Cardiac muscle cell (in vitro differentiated cells and primary cell): ENCODE data around the gene DHFR2. TPM values are rescaled to one million over a fixed set of nuclear protein-coding genes. Genes with fewer than 3 reads are reported as not detected.
"Not testable (repeated sequence)": the region's sequence is repeated elsewhere in the genome, so short reads cannot be mapped to it uniquely, and the experiment has no call there.

ENCODE experiments used
- DNase-seq, 2 donors: peaks; one replicate each; pipeline versions ENCODE4 v3.0.0 to v3.0.0-alpha.2; 2010 to 2017; ENCODE audit warnings: low read depth in 1 of 2, low spot score in 1 of 2
- H3K27ac ChIP-seq: fragments of 200-600 bp; sonication (generic); 2 replicates; pipeline ENCODE4 v1.5.1; 2016
- H3K27me3 ChIP-seq: fragments of 200-600 bp; sonication (generic); 2 replicates; pipeline ENCODE4 v1.6.0; 2016; ENCODE audit warnings: control low read depth
- H3K36me3 ChIP-seq: fragments of 200-600 bp; sonication (generic); 2 replicates; pipeline ENCODE4 v1.5.1; 2016; ENCODE audit warnings: control low read depth
- H3K4me1 ChIP-seq: fragments of 200-600 bp; sonication (generic); 2 replicates; pipeline ENCODE4 v1.8.1; 2017; ENCODE audit warnings: low read depth, mild to moderate bottlenecking, mixed run types
- H3K4me3 ChIP-seq: fragments of 200-600 bp; sonication (generic); 2 replicates; pipeline ENCODE4 v1.5.1; 2016; ENCODE audit warnings: mild to moderate bottlenecking
- H3K9me3 ChIP-seq: fragments of 200-600 bp; sonication (generic); 2 replicates; pipeline ENCODE4 v1.5.1; 2017; ENCODE audit warnings: low read depth, mild to moderate bottlenecking, control low read depth
- polyA plus RNA-seq: library from polyadenylated mRNA; unstranded; fragments of >200 nt; fragmentation: Nextera tagmentation; extraction: Ambion mirVana; gene quantifications from 2 replicates; pipeline ENCODE4 v1.2.1, GENCODE V29; 2016
- total RNA-seq: library from RNA; depleted of rRNA; stranded (reverse); fragments of >200 nt; gene quantifications from 2 replicates; pipeline ENCODE4 v1.2.3, GENCODE V29; 2016
- TF ChIP-seq, protein P1 (sequence below): IDR thresholded peaks from 2 replicates; pipeline ENCODE4 v1.5.1; 2012; ENCODE audit warnings: low read depth, mild to moderate bottlenecking, low read length

DHFR2 gene
- total RNA-seq = 1.5 and 1.7 TPM in 2 replicates
- 3.1 and 3.4 TPM in 2 replicates for polyA plus RNA-seq

DNA sequence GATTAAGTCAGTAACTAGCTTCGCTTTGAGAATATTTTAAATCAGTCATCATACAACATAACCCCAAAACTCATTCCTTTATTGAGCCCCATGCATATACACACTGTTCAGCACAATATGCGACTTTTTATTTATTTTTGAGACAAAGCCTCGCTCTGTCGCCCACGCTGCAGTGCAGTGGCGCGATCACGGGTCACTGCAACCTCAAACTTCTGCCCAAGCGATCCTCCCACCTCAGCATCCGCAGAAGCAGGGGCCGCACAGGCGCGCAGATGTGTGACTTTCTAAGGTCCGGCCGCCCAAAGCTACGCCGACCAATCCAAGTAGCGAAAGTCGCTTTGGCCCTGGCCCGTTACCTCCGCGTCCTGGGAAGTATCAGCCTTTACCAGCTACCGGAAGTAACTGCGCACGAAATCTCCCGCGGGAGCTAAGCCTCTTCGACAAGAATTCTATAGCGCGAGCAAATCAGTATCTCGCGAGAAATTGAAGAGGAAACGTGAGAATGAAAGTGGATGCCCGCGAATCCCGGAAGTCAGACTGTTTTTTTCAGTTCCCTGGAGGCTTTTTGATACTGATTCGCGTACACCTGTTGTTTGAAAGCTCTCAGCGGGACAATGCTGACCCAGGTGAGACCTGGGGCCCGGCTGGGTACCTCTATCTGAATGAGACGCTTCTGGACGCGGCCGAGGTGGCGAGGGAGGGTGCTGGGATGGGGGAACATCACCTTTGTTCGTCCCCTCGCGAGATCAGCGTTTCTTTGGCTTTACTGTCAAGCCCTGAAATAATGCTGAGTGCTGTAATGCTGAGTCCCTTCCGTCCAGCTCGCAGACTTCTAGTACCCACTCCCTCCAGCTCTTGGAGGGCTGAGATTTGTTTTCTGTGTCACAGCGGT, at the start of gene DHFR2, which contains the start of gene NSUN3:
Gene DHFR2, minus strand, starts transcription at position 404 of the 892 bp plus-strand sequence. CDS start 1,405 bp downstream, outside the sequence.
Gene NSUN3, plus strand, starts transcription at position 549 of the 892 bp plus-strand sequence. Its CDS starts 66 bp downstream, at position 615.
- H3K9me3 ChIP-seq = no peaks in the 10 kb centered on the region
- H3K27ac ChIP-seq = peak within 1 kb of the TSS; percentile 94
- peak within 1 kb of the TSS; percentile 88 for H3K4me3 ChIP-seq
- TF ChIP-seq, protein P1, sequence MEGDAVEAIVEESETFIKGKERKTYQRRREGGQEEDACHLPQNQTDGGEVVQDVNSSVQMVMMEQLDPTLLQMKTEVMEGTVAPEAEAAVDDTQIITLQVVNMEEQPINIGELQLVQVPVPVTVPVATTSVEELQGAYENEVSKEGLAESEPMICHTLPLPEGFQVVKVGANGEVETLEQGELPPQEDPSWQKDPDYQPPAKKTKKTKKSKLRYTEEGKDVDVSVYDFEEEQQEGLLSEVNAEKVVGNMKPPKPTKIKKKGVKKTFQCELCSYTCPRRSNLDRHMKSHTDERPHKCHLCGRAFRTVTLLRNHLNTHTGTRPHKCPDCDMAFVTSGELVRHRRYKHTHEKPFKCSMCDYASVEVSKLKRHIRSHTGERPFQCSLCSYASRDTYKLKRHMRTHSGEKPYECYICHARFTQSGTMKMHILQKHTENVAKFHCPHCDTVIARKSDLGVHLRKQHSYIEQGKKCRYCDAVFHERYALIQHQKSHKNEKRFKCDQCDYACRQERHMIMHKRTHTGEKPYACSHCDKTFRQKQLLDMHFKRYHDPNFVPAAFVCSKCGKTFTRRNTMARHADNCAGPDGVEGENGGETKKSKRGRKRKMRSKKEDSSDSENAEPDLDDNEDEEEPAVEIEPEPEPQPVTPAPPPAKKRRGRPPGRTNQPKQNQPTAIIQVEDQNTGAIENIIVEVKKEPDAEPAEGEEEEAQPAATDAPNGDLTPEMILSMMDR = no peak
- DNase-seq = peak; percentile 98 to 99
- H3K36me3 ChIP-seq = no peaks in the 10 kb centered on the region
- peaks cover 12% of the 10 kb centered on the region for H3K4me1 ChIP-seq
- H3K27me3 ChIP-seq = no peaks in the 10 kb centered on the region

DNA sequence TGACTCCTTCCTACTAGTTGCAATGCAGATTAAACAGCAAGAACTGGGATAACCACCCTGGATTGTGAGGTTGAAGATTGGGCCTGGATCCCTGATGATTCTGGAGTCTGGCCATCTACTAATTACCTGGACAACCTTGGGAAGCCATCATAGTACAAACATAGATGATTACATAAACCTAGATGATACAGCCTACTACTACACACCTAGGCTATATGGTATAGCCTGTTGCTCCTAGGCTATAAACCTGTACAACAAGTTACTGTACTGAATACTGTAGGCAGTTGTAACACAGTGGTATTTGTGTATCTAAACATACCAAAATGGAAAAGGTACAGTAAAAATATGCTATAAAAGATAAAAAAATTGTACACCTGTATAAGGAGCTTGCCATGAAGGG, 48.1 kb upstream of the DHFR2 start:
- TF ChIP-seq, protein P1 = no peak
- Histone ChIP-seq H3K9me3 (no peaks in the 10 kb centered on the region), H3K4me1 (no peaks in the 10 kb centered on the region), H3K36me3 (no peaks in the 10 kb centered on the region), H3K27me3 (no peaks in the 10 kb centered on the region), H3K27ac (no peak overlapping the region), H3K4me3 (no peak overlapping the region)
- DNase-seq = no peak

DNA sequence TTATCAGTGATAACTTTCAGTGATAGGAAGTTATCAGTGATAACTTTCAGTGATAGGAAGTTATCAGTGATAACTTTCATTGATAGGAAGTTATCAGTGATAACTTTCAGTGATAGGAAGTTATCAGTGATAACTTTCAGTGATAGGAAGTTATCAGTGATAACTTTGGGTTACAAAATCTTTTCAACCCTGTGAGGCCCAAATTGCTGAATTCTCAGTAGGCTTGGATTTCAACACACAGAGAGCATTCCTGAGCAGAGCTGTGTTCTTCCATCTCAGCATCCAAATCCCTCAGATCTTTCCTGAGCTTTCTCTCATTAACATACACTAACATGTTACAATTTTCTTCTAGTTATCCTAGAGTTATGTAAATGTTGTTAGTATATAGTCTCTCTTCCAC, 47.5 kb upstream of the DHFR2 start:
- not testable (repeated sequence) for H3K9me3 ChIP-seq, H3K27ac ChIP-seq, H3K27me3 ChIP-seq, H3K4me1 ChIP-seq, H3K36me3 ChIP-seq, H3K4me3 ChIP-seq
- DNase-seq = peak in 1 of 2 donors; percentile 8

DNA sequence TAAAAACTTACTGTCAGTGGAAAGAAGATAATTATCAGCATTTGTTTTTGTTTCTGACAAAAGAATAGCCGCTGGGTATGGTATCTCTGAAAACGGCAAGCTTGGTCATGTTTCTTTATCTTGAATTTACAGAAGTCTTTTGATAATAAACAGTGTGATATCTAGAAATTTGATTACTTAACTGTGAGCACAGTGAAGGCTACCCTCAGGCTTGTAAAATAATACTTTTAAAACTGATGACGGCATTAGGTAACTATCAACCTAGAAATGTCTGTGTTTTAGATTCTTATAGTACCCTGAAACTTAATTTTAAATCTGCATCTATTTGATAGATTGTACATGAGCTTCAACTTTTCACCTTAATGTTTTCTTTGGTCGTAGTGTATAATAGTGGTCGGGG, 43.6 kb upstream of the DHFR2 start:
- H3K4me1 ChIP-seq = no peaks in the 10 kb centered on the region
- H3K9me3 ChIP-seq = no peaks in the 10 kb centered on the region
- no peaks in the 10 kb centered on the region for H3K27me3 ChIP-seq
- H3K4me3 ChIP-seq = no peak overlapping the region
- DNase-seq = no peak
- no peaks in the 10 kb centered on the region for H3K36me3 ChIP-seq
- H3K27ac ChIP-seq = no peak overlapping the region
- TF ChIP-seq, protein P1 = no peak

DNA sequence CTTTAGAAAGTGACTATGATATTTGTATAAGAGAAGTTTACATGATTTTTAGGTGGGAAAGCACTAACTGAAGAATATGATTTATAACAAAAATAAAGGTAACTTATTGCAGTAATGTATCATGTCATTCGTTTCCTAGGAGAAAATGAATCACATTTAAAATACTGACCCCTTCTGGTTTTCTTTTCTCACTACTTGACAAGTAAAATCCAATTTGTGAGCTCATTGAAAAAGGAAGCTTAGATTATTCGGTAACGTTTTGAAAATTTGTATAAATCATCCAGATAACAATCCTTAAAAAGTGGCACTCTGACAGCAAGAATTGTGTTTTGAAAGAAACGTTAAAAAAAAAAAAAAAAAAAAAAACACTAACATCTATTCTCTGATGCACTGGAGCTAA, 39.1 kb upstream of the DHFR2 start:
- TF ChIP-seq, protein P1 = peak; percentile 13
- Histone ChIP-seq H3K4me1 (no peaks in the 10 kb centered on the region), H3K36me3 (no peaks in the 10 kb centered on the region), H3K27ac (no peak overlapping the region), H3K9me3 (no peaks in the 10 kb centered on the region), H3K27me3 (no peaks in the 10 kb centered on the region), H3K4me3 (no peak overlapping the region)
- peak in 1 of 2 donors; percentile 22 for DNase-seq

DNA sequence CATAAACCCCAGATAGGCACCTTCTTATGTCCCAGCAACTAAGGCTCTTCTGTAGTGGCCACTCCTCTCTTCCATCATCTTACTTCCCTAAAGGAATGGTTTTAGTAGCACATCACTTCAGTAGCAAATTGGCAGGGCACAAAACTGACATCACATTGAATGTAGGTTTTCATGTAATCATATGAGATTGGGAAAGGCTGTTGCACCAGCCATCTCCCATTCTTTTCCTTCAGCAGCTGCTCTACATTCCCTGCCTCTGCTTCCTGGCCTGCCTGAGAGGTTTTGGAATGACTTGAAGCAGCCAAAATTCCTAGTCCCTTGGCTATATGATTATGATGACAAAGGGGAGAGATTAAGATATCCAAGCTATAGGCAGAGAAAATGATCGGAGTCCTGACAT, 36.6 kb upstream of the DHFR2 start:
- H3K4me3 ChIP-seq = no peak overlapping the region
- peak in 1 of 2 donors; percentile 49 for DNase-seq
- H3K27ac ChIP-seq = no peak overlapping the region
- H3K9me3 ChIP-seq = no peaks in the 10 kb centered on the region
- TF ChIP-seq, protein P1 = no peak
- peaks cover 18% of the 10 kb centered on the region for H3K36me3 ChIP-seq
- no peaks in the 10 kb centered on the region for H3K4me1 ChIP-seq
- H3K27me3 ChIP-seq = no peaks in the 10 kb centered on the region
